DND-41 (cell line): ENCODE measurements around the gene CHN2.

Experiments
- ATAC-seq: fragments of 200-7000 bp; cut with Tn5 transposase; 3 replicates; pipeline ENCODE4 v1.9.1; 2021; ENCODE audit warnings: low read depth; ENCODE audit not compliant: insufficient read depth
- DNase-seq: peaks from one replicate; pipeline ENCODE4 v3.0.0-alpha.2; 2020
- H2AFZ ChIP-seq: 2 replicates; pipeline ENCODE4 v1.6.0; 2012; ENCODE audit warnings: low read depth, low read length
- H3K27ac ChIP-seq: 2 replicates; pipeline ENCODE4 v1.5.1; 2012; ENCODE audit warnings: low read length, inconsistent platforms
- H3K27me3 ChIP-seq: fragments of 200-600 bp; sonication (generic); 2 replicates; pipeline ENCODE4 v1.6.0; 2012; ENCODE audit warnings: low read length, mild to moderate bottlenecking, inconsistent platforms; ENCODE audit not compliant: insufficient read depth, poor library complexity
- H3K36me3 ChIP-seq: 2 replicates; pipeline ENCODE4 v1.5.1; 2012; ENCODE audit warnings: low read length, inconsistent platforms; ENCODE audit not compliant: insufficient read depth
- H3K4me1 ChIP-seq: 2 replicates; pipeline ENCODE4 v1.5.1; 2012; ENCODE audit warnings: mild to moderate bottlenecking, low read length; ENCODE audit not compliant: insufficient read depth
- H3K4me2 ChIP-seq: 2 replicates; pipeline ENCODE4 v1.6.0; 2012; ENCODE audit warnings: mild to moderate bottlenecking, moderate library complexity, low read length, inconsistent platforms; ENCODE audit not compliant: insufficient read depth
- H3K4me3 ChIP-seq, 2 experiments: fragments of 200-600 bp in 1 of 2; shearing (Covaris generic) in 1 of 2; 2 replicates each; pipeline ENCODE4 v1.5.1; 2012 to 2016; ENCODE audit warnings: inconsistent platforms in 2 of 2, low read length in 2 of 2, mild to moderate bottlenecking in 2 of 2, low read depth in 1 of 2, moderate library complexity in 1 of 2
- H3K79me2 ChIP-seq: 2 replicates; pipeline ENCODE4 v1.6.0; 2012; ENCODE audit warnings: low read length, inconsistent platforms; ENCODE audit not compliant: insufficient read depth
- H3K9ac ChIP-seq: 2 replicates; pipeline ENCODE4 v1.6.0; 2012; ENCODE audit warnings: low read depth, mild to moderate bottlenecking, inconsistent platforms, low read length, moderate library complexity
- H3K9me3 ChIP-seq: 2 replicates; pipeline ENCODE4 v1.5.1; 2012; ENCODE audit warnings: low read length, moderate library complexity, mild to moderate bottlenecking, inconsistent platforms; ENCODE audit not compliant: insufficient read depth, severe bottlenecking
- H4K20me1 ChIP-seq: 2 replicates; pipeline ENCODE4 v1.6.0; 2012; ENCODE audit warnings: low read length; ENCODE audit not compliant: insufficient read depth
- CTCF ChIP-seq: IDR thresholded peaks from 2 replicates; pipeline ENCODE4 v1.5.1; 2012; ENCODE audit warnings: borderline replicate concordance, low read length, moderate library complexity, mild to moderate bottlenecking; ENCODE audit not compliant: poor library complexity, severe bottlenecking; ENCODE audit errors: extremely low read depth
- EZH2 ChIP-seq: IDR thresholded peaks from 3 replicates; pipeline ENCODE4 v1.6.1; 2012; ENCODE audit warnings: borderline replicate concordance, low read depth, mild to moderate bottlenecking, moderate library complexity, low read length, inconsistent platforms; ENCODE audit not compliant: severe bottlenecking

CHN2 gene

DNA sequence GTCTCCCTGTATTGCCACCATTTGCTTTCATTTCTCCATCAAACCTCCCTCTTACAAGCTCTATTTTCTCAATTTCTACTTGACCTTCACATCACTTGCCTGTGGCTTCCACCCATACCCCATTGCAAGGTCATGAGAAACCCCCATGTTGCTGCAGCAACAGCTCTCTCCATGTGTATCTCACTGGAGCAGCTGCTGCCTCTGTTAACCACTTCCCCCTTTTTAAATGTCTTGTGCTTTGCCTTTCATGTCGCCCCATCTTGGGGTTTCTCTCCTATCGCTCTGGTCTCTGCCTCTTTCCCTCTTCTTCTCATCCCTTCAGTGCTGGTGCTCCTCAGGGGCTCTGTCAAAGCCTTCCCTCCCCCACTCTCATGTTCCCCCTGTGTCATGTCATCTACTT lies 148.8 kb downstream of the CHN2 start:
- Histone ChIP-seq H3K79me2 (no peaks in the 10 kb centered on the region), H3K27me3 (no peaks in the 10 kb centered on the region), H4K20me1 (0 out of 2 replicates have a peak, but pooled peaks cover 2% of the 10 kb centered on the region), H3K9ac (no peak overlapping the region), H3K4me3 (no peak overlapping the region), H3K36me3 (no peaks in the 10 kb centered on the region), H3K9me3 (no peaks in the 10 kb centered on the region), H2AFZ (no peak overlapping the region), H3K27ac (peak overlapping the region; percentile 61), H3K4me1 (peaks cover 24% of the 10 kb centered on the region), H3K4me2 (peak overlapping the region; percentile 26)
- DNase-seq (peak; percentile 73), ATAC-seq (peak; percentile 98)
- TF ChIP-seq EZH2 (no peak), CTCF (no peak)

- Histone ChIP-seq H4K20me1 (0 out of 2 replicates have a peak, but pooled peaks cover 2% of the 10 kb centered on the region), H3K27ac (no peak overlapping the region), H3K27me3 (no peaks in the 10 kb centered on the region), H3K4me1 (peaks cover 20% of the 10 kb centered on the region), H3K9me3 (no peaks in the 10 kb centered on the region), H3K9ac (no peak overlapping the region), H3K36me3 (no peaks in the 10 kb centered on the region), H2AFZ (no peak overlapping the region), H3K79me2 (no peaks in the 10 kb centered on the region), H3K4me2 (no peak overlapping the region), H3K4me3 (no peak overlapping the region)
- TF ChIP-seq EZH2 (no peak), CTCF (no peak)
- ATAC-seq (no peak), DNase-seq (no peak)
These were observed 149.9 kb downstream of the CHN2 start for GRCh38 chr7:29344334-29344978.

GRCh38 chr7:29345590-29345989 lies 151.0 kb downstream of the CHN2 start:
- Histone ChIP-seq H3K36me3 (no peaks in the 10 kb centered on the region), H2AFZ (no peak overlapping the region), H3K4me2 (no peak overlapping the region), H3K27ac (no peak overlapping the region), H3K79me2 (no peaks in the 10 kb centered on the region), H3K4me1 (peaks cover 20% of the 10 kb centered on the region), H3K27me3 (no peaks in the 10 kb centered on the region), H3K9ac (no peak overlapping the region), H3K4me3 (no peak overlapping the region), H3K9me3 (no peaks in the 10 kb centered on the region), H4K20me1 (0 out of 2 replicates have a peak, but pooled peaks cover 2% of the 10 kb centered on the region)
- peak; percentile 45 for TF ChIP-seq CTCF
- no peak for TF ChIP-seq EZH2
- ATAC-seq, result no peak
- DNase-seq, result peak; percentile 21
